ENCODE measurements around the gene JCHAIN.

Gene JCHAIN

DNA sequence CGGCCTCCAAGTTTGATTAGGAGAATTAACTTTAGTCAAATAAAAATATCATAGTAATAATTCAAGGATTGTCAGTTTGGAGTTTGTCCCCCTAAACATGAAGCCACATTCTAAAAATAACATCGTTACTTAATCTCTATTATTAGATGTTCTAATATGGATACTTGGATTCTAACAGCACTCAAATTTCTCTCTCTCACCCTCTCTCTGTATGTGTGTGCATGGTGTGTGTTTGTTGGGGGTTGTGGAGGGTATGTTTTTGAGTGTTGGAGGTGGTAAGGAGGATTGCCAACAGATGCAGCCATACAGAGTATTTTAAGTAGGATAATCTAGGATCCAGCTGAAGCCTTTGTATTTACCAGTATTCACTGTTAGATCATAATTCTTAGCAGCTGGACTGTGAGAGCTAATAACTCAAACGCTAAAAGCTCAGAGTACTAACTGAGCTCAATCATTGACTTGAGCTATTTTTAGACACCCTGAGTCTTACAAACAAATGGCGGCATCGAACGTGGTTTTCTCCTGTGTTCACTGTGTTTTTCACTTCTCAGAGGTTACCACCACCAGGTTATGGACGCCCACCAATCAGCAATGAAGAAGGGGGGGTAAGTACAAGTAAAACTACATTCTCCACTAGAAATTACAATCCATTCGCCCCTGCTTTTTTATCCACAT lies 28.9 kb downstream of the JCHAIN start:
- TF ChIP-seq, protein P1, sequence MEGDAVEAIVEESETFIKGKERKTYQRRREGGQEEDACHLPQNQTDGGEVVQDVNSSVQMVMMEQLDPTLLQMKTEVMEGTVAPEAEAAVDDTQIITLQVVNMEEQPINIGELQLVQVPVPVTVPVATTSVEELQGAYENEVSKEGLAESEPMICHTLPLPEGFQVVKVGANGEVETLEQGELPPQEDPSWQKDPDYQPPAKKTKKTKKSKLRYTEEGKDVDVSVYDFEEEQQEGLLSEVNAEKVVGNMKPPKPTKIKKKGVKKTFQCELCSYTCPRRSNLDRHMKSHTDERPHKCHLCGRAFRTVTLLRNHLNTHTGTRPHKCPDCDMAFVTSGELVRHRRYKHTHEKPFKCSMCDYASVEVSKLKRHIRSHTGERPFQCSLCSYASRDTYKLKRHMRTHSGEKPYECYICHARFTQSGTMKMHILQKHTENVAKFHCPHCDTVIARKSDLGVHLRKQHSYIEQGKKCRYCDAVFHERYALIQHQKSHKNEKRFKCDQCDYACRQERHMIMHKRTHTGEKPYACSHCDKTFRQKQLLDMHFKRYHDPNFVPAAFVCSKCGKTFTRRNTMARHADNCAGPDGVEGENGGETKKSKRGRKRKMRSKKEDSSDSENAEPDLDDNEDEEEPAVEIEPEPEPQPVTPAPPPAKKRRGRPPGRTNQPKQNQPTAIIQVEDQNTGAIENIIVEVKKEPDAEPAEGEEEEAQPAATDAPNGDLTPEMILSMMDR (conservative IDR thresholded peaks at IDR 0.05; ENCODE audit: low read depth, low read length) = no peak
- H3K4me3 ChIP-seq (ENCODE audit: low read depth, low read length) = no peak overlapping the region

DNA sequence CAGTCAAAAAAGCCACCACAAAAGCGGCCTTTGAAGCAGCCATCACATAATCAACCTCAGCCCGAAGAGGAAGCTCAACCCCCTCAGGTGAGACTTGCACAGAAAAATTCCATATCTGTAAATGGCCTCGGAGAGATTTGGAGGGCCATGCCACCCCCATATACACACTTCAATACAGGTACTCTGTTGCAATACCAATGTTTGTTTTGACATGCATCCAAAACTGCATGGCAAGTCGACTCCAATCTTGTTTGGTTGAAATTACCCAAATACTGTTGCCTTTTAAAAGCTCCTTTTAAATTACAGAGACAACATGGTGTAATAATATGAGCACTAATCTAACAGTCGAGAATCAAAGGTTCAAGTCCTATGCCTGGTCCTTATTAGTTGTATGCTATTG lies 31.8 kb downstream of the JCHAIN start:
- DNase-seq (ENCODE audit: low read depth) = no peak
- H3K4me3 ChIP-seq (ENCODE audit: low read depth, low read length) = no peak overlapping the region
- TF ChIP-seq, protein P1 (conservative IDR thresholded peaks at IDR 0.05; ENCODE audit: low read depth, low read length) = no peak

More for the DNA sequence above, 28.9 kb downstream of the JCHAIN start:
- DNase-seq (ENCODE audit: low read depth) = peak; percentile 8

DNA sequence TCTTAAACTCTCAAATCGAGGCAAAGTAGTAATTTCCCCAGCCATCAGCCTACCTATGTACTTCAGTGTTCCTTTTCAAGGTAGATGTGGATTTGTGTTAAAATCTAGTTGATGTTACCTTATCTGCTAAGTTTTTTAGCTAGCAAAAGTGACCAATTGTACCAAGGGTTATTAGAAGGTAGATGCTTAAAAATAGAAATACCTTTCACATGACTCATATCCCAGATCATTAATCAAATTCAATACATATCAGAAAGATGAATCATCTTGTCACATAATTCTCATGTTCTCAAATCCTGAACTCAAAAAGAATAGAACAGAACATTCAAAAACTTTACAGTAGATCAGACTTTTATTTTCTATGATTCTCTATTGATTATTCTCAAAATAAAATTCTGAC lies 34.3 kb downstream of the JCHAIN start:
- H3K4me3 ChIP-seq (ENCODE audit: low read depth, low read length) = no peak overlapping the region
- DNase-seq (ENCODE audit: low read depth) = peak; percentile 64
- TF ChIP-seq, protein P1 (conservative IDR thresholded peaks at IDR 0.05; ENCODE audit: low read depth, low read length) = no peak

DNA sequence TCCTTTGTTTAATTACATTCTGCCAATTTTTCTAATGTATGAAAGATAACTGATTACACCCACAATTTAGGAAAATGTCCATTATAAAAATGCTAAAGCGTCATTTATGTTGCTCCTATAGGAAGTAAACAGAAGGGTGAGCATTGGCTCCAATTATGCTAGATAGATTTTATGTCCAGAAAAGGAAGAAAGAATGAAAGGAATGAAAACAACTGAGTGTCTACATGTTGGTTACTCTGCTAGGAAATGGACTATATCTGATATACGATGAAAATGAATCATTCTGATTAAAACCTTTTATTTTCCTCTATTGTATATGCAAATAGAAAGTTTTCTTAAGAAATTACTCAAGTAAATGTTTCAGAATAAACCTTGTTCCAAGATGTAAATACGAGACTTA lies 36.1 kb downstream of the JCHAIN start:
- no peak overlapping the region for H3K4me3 ChIP-seq (ENCODE audit: low read depth, low read length)
- DNase-seq (ENCODE audit: low read depth) = no peak
- TF ChIP-seq, protein P1 (conservative IDR thresholded peaks at IDR 0.05; ENCODE audit: low read depth, low read length) = no peak

DNA sequence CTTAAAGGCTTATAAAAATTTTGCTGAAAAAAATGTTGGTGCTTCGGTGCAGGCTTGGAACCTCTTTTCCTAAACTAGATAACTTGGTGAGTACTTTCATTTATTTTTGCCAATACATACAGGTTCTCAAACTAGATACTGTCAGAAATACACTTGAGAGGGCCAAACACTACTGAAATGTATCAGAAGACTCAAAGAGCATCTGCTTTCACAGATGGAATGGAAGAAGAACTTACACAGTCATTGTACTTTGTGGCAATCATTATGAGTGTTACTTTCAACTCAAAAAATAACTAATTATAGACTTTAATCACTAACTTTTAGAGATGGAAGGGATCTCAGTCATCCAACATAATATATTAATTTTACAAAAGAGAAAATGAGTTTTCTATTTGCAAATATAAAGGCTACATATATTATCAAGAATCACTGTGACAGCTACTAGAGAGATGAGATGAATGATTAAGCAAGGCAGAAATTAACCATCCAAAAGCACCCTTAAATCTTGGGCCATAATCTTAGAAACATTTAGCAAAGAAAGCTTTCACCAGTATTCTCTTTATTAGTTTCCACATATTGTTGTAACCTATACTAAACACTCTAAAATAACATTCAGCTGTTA lies 36.7 kb downstream of the JCHAIN start:
- DNase-seq (ENCODE audit: low read depth) = no peak
- TF ChIP-seq, protein P1 (conservative IDR thresholded peaks at IDR 0.05; ENCODE audit: low read depth, low read length) = no peak
- H3K4me3 ChIP-seq (ENCODE audit: low read depth, low read length) = no peak overlapping the region

DNA sequence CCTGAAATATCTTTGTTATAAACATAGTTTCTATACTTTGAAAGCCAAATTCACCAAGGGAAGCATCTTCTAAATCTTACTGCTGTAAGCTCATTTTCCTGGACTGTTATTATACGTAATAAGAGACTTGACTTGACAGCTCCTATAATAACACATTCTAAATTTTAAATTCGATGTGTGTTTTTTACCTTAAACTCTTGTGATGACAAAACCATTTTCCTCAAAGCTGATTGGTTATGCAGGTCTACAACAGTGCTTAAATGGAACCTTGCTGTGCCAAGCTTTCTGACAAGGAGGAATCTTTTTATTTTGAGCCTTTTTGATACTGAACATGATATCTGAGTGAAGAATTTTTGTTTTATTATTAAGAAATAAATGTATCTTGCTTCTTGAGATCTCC lies 37.9 kb downstream of the JCHAIN start, which contains the start of gene ENAM:
Gene ENAM (plus strand): TSS at position 301 of the 400 bp plus-strand sequence. CDS start 757 bp downstream, outside the sequence.
- no peak within 1 kb of the TSS for H3K4me3 ChIP-seq (ENCODE audit: low read depth, low read length)
- DNase-seq (ENCODE audit: low read depth) = no peak
- TF ChIP-seq, protein P1 (conservative IDR thresholded peaks at IDR 0.05; ENCODE audit: low read depth, low read length) = no peak

DNA sequence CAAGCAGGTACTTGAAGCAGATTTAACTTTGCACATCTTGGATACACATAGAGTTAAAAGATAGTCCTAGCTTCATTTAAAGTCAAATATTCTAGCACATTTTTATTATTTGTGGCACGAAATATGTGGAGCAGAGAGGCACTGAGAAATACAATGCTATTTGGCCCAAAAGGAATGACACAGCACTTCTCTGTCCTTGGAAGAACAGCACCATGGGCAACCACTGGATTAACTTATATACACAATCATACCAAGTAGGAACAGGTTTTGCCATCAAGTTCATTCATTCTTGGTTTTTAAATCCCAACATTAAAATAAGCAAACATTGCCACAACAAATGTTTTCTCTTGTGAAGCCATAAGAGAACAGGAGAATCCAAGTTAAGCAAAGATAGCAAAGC lies 38.7 kb downstream of the JCHAIN start:
- TF ChIP-seq, protein P1 (conservative IDR thresholded peaks at IDR 0.05; ENCODE audit: low read depth, low read length) = no peak
- no peak overlapping the region for H3K4me3 ChIP-seq (ENCODE audit: low read depth, low read length)
- no peak for DNase-seq (ENCODE audit: low read depth)

All from choroid plexus epithelial cell (primary cell).